OCI-LY1 (cell line): ENCODE results near the gene VPS26B.

Experiments
- H2AFZ ChIP-seq: fragments of 200-600 bp; sonication (generic), shearing (Covaris generic); 2 replicates; pipeline ENCODE4 v1.6.0; 2014; ENCODE audit warnings: antibody characterized with exemption, mild to moderate bottlenecking, low read length
- H3F3A ChIP-seq: fragments of 200-600 bp; sonication (generic), shearing (Covaris generic); 2 replicates; pipeline ENCODE4 v1.6.0; 2014; ENCODE audit warnings: mild to moderate bottlenecking, antibody characterized with exemption, low read length, moderate library complexity; ENCODE audit not compliant: insufficient read depth
- H3K27ac ChIP-seq: fragments of 200-600 bp; sonication (generic); 2 replicates; pipeline ENCODE4 v1.5.1; 2014; ENCODE audit warnings: low read length, mixed run types, mild to moderate bottlenecking, low read depth; ENCODE audit not compliant: poor library complexity, severe bottlenecking
- H3K27me3 ChIP-seq: fragments of 200-600 bp; sonication (generic); 2 replicates; pipeline ENCODE4 v1.6.0; 2014; ENCODE audit warnings: antibody characterized with exemption, mild to moderate bottlenecking, low read length, moderate library complexity; ENCODE audit not compliant: insufficient read depth
- H3K36me3 ChIP-seq: fragments of 200-600 bp; sonication (generic); 2 replicates; pipeline ENCODE4 v1.6.1; 2014; ENCODE audit warnings: mild to moderate bottlenecking, antibody characterized with exemption, low read length, moderate library complexity, mixed read lengths; ENCODE audit not compliant: insufficient read depth
- H3K4me1 ChIP-seq: fragments of 200-600 bp; sonication (generic); 2 replicates; pipeline ENCODE4 v1.5.1; 2014; ENCODE audit warnings: mild to moderate bottlenecking, low read length, moderate library complexity; ENCODE audit not compliant: insufficient read depth, severe bottlenecking
- H3K4me2 ChIP-seq: fragments of 200-600 bp; sonication (generic), shearing (Covaris generic); 2 replicates; pipeline ENCODE4 v1.6.1; 2014; ENCODE audit warnings: low read length
- H3K4me3 ChIP-seq: fragments of 200-600 bp; sonication (generic); 2 replicates; pipeline ENCODE4 v1.5.1; 2014; ENCODE audit warnings: low read length, low read depth, mild to moderate bottlenecking, mixed read lengths; ENCODE audit not compliant: poor library complexity, severe bottlenecking
- H3K79me2 ChIP-seq: fragments of 200-600 bp; shearing (Covaris generic); 2 replicates; pipeline ENCODE4 v1.6.1; 2016; ENCODE audit warnings: mixed run types, low read length, mixed read lengths; ENCODE audit not compliant: insufficient read depth
- H3K9ac ChIP-seq: fragments of 200-600 bp; sonication (generic), shearing (Covaris generic); 2 replicates; pipeline ENCODE4 v1.6.1; 2014; ENCODE audit warnings: mild to moderate bottlenecking, low read length, mixed read lengths
- H3K9me2 ChIP-seq: fragments of 200-600 bp; sonication (generic), shearing (Covaris generic); 2 replicates; pipeline ENCODE4 v1.6.1; 2014; ENCODE audit warnings: low read depth, mild to moderate bottlenecking, low read length, mixed read lengths
- H3K9me3 ChIP-seq: fragments of 200-600 bp; shearing (Covaris generic); 2 replicates; pipeline ENCODE4 v1.6.1; 2014; ENCODE audit warnings: low read length, mixed read lengths
- H4K20me1 ChIP-seq: fragments of 200-600 bp; sonication (generic), shearing (Covaris generic); 2 replicates; pipeline ENCODE4 v1.6.0; 2016; ENCODE audit warnings: mild to moderate bottlenecking, low read length; ENCODE audit not compliant: insufficient read depth
- EZH2 ChIP-seq: fragments of 200-600 bp; sonication (generic), shearing (Covaris generic); IDR thresholded peaks from 2 replicates; pipeline ENCODE4 v1.8.0; 2017; ENCODE audit warnings: borderline replicate concordance, mixed run types, mild to moderate bottlenecking, antibody characterized with exemption, low read length, moderate library complexity, mixed read lengths
- TF ChIP-seq, protein P1 (sequence below): fragments of 200-600 bp; sonication (generic), shearing (Covaris generic); IDR thresholded peaks from 2 replicates; pipeline ENCODE4 v1.5.1; 2017; ENCODE audit warnings: mild to moderate bottlenecking, antibody characterized with exemption, low read length, moderate library complexity, mixed read lengths

VPS26B gene

DNA sequence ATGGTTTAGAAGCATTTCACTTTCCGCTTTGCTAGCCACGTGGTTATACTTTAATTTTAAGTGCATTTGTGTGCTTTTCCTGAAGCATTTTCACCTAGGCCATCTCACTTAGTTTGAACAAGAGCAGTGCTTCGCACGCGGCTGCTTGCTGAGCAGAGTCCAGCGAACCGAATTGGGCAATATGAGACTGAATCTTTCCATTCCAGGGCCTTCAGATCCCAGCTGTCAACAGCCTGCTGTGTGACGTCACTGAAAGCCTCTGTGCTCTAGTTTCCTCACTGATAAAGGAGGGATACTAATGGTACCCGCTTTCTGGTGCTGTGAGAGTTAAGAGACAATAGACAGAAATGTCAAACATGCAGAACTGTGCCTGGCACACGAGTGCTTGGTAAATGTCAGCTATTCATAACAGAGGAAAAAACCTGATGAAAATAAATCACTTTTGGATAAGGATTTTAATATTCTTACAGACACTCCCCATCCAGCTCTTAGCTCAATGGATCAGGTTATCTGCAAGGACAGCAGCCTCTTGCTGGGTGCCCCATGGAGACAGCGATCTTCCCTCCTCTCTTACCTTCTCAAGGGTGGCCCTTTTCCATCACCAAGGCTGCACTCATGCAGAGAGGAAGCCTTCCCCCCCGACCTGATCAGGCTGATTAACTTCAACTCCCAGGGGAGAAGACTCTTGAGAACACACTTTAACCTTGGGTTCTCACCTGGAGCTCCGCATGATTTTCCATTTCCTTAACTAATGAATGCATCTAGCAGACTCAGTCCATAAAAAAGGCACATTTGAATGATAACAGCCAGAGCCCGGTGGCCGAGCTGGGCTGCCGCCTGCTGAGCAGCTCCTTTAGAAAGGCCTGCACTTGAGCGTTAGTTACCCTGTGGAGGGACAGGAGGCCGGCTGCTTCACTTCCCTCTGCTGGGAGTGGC is 48.2 kb downstream of the VPS26B start:
- Histone ChIP-seq H3K9me3 (no peaks in the 10 kb centered on the region), H3K9ac (no peak overlapping the region), H2AFZ (no peak overlapping the region), H3K4me2 (no peak overlapping the region), H3K79me2 (no peaks in the 10 kb centered on the region), H4K20me1 (no peaks in the 10 kb centered on the region), H3K27me3 (no peaks in the 10 kb centered on the region), H3F3A (no peaks in the 10 kb centered on the region), H3K9me2 (no peaks in the 10 kb centered on the region), H3K4me3 (no peak overlapping the region), H3K4me1 (no peaks in the 10 kb centered on the region), H3K36me3 (no peaks in the 10 kb centered on the region), H3K27ac (no peak overlapping the region)
- TF ChIP-seq EZH2, result no peak
- TF ChIP-seq, protein P1, sequence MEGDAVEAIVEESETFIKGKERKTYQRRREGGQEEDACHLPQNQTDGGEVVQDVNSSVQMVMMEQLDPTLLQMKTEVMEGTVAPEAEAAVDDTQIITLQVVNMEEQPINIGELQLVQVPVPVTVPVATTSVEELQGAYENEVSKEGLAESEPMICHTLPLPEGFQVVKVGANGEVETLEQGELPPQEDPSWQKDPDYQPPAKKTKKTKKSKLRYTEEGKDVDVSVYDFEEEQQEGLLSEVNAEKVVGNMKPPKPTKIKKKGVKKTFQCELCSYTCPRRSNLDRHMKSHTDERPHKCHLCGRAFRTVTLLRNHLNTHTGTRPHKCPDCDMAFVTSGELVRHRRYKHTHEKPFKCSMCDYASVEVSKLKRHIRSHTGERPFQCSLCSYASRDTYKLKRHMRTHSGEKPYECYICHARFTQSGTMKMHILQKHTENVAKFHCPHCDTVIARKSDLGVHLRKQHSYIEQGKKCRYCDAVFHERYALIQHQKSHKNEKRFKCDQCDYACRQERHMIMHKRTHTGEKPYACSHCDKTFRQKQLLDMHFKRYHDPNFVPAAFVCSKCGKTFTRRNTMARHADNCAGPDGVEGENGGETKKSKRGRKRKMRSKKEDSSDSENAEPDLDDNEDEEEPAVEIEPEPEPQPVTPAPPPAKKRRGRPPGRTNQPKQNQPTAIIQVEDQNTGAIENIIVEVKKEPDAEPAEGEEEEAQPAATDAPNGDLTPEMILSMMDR, result no peak

DNA sequence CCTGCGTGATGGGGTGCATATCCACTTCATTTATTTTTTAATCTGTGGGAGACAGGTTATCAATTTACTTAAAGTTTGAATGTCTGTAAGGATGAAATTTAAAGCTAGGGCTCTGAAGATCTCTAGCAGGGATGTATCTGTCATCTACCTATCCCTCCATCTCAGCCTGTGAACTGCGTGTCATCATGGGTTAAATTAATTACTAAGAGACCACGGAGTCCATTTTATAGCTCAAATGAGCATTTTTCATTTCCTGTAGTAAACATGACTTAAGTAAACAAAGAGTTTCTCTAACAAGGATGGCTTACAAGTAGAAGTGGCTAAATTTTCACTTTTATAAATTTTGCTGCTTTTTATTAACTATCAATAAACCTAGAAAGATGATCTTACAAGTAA is 48.8 kb downstream of the VPS26B start:
- no peak overlapping the region for H3K27ac ChIP-seq
- no peak overlapping the region for H3K4me3 ChIP-seq
- H3F3A ChIP-seq, result no peaks in the 10 kb centered on the region
- H3K4me2 ChIP-seq, result no peak overlapping the region
- no peak overlapping the region for H2AFZ ChIP-seq
- H4K20me1 ChIP-seq, result no peaks in the 10 kb centered on the region
- no peaks in the 10 kb centered on the region for H3K36me3 ChIP-seq
- TF ChIP-seq EZH2, result no peak
- TF ChIP-seq, protein P1, result no peak
- no peaks in the 10 kb centered on the region for H3K9me3 ChIP-seq
- H3K79me2 ChIP-seq, result no peaks in the 10 kb centered on the region
- no peaks in the 10 kb centered on the region for H3K4me1 ChIP-seq
- no peak overlapping the region for H3K9ac ChIP-seq
- H3K9me2 ChIP-seq, result no peaks in the 10 kb centered on the region
- no peaks in the 10 kb centered on the region for H3K27me3 ChIP-seq

DNA sequence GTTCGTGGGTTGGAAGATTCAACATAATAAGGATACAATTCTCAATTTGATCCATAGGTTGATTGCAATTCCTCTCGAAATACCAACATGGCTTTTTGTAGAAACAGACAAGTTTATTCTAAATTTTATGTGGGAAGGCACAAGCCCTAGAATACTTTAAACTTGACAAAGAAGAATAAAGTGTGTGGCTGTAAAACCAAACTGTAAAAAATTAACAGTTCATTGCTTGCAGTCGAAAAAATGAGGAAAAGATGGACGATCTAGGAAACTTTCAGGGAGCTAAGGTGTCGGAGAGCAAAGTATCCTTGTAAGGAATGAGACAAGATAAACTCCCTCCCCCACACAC is 50.7 kb downstream of the VPS26B start:
- Histone ChIP-seq H3F3A (no peaks in the 10 kb centered on the region), H3K27me3 (no peaks in the 10 kb centered on the region), H3K4me2 (no peak overlapping the region), H3K9me2 (no peaks in the 10 kb centered on the region), H3K9me3 (no peaks in the 10 kb centered on the region), H3K9ac (no peak overlapping the region), H4K20me1 (no peaks in the 10 kb centered on the region), H3K4me3 (no peak overlapping the region), H2AFZ (no peak overlapping the region), H3K36me3 (no peaks in the 10 kb centered on the region), H3K4me1 (no peaks in the 10 kb centered on the region), H3K79me2 (no peaks in the 10 kb centered on the region), H3K27ac (no peak overlapping the region)
- no peak for TF ChIP-seq EZH2
- TF ChIP-seq, protein P1, result no peak
